Stimulated activated CD8-positive, alpha-beta memory T cell treated with anti-CD3 and anti-CD28 coated beads, Interleukin-7, amount 100 ng/mL, for 1 hour (primary cell): ENCODE data around the gene HSPD1.
"Not testable (repeated sequence)": the region's sequence is repeated elsewhere in the genome, so short reads cannot be mapped to it uniquely, and the experiment has no call there.

Experiments used
- DNase-seq, 2 donors: peaks; one replicate each; pipeline ENCODE4 v3.0.0-alpha.2; 2020; ENCODE audit warnings: low read depth in 2 of 2

HSPD1 gene

GRCh38 chr2:197496695-197497094 is 2.9 kb downstream of the HSPD1 start:
- no peak for DNase-seq

DNA sequence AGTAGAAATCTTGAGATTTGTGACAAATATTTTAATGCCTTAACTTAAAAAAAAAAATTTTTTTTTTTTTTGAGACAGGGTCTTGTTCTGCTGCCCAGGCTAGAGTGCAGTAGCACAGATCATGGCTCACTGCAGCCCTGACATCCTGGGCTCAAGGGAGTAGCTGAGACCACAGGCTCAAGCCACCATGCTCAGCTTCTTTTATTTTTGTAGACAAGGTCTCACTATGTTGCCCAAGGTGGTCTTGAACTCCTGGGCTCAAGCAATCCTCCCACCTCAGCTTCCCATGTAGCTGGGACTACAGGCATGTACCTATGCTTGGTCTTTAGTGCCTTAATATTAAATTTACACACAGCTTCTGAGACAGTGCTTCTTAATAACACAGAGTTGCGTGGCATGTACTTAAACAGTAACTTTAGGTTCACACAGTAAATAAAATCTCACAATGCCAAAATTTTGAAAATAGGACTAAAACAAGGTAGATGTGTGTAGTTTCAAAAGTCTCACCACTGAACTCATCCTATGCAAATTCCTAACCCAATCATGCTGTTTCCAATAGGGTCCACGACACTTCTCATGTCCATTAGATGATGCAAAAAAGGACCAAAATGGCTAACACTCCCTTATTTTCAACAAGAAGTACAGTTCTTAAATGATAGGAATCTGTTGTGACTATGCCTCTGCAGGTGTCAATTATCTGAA is 4.1 kb downstream of the HSPD1 start:
- DNase-seq = no peak

DNA sequence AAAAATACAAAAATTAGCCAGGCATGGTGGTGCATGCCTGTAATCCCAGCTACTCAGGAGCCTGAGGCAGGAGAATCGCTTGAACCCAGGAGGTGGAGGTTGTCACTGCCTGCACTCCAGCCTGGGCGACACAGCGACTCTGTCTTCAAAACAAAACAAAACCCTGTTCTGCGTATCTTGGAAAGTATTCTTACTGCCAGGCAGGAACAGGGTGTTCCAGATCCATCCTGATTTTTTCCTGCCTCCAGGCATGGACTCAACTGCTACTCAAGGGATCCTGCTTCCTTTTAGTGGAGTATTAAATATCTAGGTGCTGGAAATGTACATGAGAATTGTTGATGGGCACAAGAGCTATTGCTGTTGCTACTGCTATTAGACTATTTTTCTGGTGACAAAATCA is 12.3 kb downstream of the HSPD1 start:
- no peak for DNase-seq

DNA sequence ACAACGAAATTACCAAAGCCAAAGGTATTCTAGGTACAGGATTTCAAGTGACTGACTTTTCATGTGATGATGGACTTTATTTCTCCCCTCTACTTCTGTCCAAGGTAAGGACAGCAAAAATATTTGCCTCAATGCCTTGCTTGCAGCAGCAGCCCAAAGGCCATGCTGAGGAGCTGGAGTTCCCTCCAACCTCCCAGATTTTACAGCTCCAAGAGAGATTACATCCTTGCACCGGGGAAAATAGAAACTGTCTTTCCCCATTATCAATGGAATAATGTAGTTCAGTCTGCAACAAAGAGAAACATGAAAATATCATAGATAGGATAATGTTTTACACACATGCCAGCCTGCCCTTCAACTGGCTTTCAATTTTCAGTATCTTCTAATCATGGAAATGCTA is 13.5 kb downstream of the HSPD1 start:
- DNase-seq = no peak

DNA sequence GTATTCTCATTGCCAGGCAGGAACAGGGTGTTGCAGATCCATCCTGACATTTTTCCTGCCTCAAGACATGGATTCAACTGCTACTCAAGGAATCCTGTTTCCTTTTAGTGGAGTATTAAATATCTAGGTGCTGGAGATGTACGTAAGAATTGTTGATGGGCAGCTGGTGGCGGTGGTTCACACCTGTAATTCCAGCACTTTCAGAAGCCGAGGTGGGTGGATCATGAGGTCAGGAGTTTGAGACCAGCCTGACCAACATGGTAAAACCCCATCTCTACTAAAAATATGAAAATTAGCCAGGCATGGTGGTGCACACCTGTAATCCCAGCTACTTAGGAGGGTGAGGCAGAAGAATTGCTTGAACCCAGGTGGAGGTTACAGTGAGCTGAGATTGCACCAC is 15.4 kb downstream of the HSPD1 start:
- DNase-seq = not testable (repeated sequence)

GRCh38 chr2:197480165-197481036 is 19.2 kb downstream of the HSPD1 start:
- DNase-seq = no peak

- no peak for DNase-seq
Observed at GRCh38 chr2:197477797-197478196, 21.8 kb downstream of the HSPD1 start.

GRCh38 chr2:197472166-197472565 is 27.5 kb downstream of the HSPD1 start:
- DNase-seq = no peak

- DNase-seq = no peak
Observed at GRCh38 chr2:197464175-197464574, 35.5 kb downstream of the HSPD1 start.

GRCh38 chr2:197461057-197461456 is 38.6 kb downstream of the HSPD1 start:
- DNase-seq = no peak

DNA sequence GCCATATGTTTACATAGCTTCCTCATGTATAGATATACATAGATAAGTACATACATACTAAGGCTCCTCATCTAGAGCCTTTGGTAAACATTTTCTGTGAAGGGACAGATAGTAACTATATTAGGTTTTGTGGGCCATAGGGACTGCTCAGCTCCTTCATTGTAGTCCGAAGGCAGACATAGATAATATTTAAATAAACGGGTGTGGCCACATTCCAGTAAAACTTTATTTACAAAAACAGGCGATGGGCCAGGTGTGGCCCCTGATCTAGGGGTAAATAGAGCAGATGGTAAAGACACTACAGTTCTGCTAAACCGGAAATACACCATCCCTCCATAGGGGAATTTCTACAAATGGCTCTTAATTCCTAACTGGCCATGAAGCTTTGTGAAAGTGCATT is 39.0 kb downstream of the HSPD1 start:
- DNase-seq = no peak

DNA sequence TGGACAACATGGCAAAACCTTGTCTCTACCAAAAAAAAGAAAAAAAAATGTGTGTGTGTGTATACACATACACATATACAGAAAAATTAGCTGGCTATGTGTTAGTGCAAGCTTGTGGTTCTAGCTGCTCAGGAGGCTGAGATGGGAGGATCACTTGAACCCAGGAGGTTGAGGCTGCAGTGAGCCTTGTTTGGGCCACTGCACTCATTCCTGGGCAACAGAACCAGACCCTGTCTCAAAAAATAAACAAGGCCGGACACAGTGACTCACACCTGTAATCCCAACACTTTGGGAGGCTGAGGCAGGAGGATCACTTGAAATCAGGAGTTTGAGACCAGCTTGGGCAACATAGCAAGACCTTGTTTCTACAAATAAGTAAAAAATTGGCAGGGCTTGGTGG is 44.2 kb downstream of the HSPD1 start:
- DNase-seq = no peak

DNA sequence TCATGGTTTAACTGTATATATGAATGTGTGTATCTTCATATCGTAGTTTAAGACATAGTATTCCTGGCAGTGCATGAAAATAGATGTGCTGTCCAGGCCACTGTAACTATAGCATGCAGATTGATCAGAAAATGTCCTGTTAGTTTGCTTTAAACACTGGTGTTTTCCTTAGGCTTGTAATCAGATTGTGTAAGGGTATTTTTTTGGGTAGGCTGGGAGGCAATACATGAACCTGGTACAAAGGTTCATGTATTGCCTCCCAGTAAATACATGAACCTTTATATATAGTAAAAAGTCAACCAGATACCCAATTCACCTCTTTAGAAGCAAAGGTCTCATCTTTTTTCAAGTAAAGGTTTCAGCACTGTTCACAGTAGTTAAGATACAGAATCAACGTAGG is 44.7 kb downstream of the HSPD1 start:
- DNase-seq = no peak

DNA sequence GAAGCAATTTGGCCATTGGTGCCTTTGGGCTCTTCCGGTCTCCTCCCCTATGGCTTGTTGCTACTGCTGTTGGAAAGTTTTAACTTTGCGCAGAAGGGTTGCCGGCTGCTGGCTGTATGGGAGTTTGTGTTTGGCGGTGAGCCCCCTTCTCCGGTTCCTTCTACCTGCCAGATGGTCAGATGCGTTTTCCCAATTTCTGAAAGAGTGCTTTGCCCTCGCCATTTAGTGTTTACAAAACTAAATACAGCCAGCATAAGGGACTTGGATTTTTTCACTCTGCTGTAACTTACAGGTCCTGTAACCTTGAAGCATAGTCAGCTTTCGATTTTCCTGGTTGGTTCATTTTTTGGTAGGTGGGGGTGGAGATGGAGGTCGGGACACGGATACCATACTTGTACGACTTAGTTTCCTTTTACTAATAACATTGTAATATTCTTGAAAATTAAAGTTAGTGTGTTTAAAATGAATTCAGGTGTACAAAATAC is 45.7 kb downstream of the HSPD1 start:
- DNase-seq = peak in 1 of 2 donors; percentile 56

- peak; percentile 91 to 93 for DNase-seq
Observed at GRCh38 chr2:197453123-197453913, 46.3 kb downstream of the HSPD1 start, which contains the start of gene COQ10B. COQ10B (plus strand) TSS chr2:197453552; CDS start chr2:197453561, 9 bp downstream.

DNA sequence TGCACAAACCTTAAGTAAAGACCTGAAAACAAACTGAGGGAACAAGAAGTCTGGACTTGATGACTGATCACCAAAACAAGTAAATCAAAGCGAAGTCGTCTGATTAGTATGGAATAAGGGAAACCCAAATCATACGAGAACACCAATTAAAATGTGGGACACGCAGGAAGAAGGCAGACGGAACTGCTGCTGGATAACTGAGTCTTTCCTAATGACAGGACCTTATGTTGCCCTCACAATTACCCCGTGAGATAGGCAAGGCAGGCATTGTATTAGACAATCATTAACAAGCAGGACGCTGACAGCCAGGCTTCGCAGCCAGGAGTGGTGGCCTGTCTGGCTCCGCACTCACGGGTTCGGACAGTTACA is 46.9 kb downstream of the HSPD1 start:
- no peak for DNase-seq

DNA sequence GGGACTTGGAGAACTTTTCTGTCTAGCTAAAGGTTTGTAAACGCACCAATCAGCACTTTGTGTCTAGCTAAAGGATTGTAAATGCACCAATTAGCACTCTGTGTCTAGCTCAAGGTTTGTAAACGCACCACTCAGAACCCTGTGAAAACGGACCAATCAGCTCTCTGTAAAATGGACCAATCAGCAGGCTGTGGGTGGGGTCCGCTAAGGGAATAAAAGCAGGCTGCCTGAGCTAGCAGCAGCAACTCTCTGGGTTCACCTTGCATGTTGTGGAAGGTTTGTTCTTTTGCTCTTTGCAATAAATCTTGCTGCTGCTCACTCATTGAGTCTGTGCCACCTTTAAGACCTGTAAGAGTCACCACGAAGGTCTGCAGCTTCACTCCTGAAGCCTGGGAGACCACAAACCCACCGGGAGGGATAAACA is 48.7 kb downstream of the HSPD1 start:
- DNase-seq = not testable (repeated sequence)

- DNase-seq = no peak
Observed at GRCh38 chr2:197450465-197450864, 49.2 kb downstream of the HSPD1 start.

DNA sequence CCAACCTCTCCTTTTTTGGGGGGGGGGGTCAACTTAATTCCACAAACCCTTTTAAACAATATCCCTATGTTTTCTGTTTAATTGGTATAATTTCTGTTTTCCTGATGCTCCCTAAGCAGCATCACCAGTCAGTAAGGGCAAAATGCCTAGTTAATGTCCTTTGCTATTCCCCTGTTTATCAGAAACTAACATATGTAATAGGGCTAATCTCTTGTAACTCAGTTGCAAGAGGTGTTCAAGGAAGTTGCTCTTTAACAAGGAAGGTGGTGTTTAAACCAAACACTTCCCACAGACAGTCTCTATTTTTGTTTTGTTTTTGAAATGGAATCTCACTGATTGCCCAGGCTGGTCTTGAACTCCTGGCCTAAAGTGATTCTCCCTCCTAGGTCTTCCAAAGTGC is 52.8 kb downstream of the HSPD1 start:
- no peak for DNase-seq

GRCh38 chr2:197445746-197446145 is 53.9 kb downstream of the HSPD1 start:
- no peak for DNase-seq

GRCh38 chr2:197442857-197443256 is 56.8 kb downstream of the HSPD1 start:
- no peak for DNase-seq

DNA sequence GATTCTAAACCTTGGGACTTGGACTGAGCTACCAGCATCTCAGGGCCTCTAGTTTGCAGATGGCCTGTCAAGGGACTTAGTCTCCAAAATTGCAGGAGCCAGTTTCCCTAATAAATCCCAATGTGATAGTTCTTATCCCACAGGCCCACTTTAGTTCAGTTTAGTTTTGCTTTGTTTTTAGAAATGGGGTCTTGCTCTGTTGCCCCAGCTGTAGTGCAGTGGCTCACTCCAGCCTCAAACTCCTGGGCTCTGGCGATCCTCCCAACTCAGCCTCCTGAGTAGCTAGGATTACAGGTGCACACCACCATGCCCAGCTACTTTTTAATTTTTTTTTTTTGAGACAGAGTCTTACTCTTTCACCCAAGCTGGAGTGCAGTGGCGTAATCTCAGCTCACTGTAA is 62.3 kb downstream of the HSPD1 start:
- DNase-seq = no peak
